GM19438 (cell line): Measurements from ENCODE around the gene CHD3.
"Not testable (repeated sequence)": the region's sequence is repeated elsewhere in the genome, so short reads cannot be mapped to it uniquely, and the experiment has no call there.

Experiments used
- ATAC-seq: cut with Tn5 transposase; IDR thresholded peaks from one replicate; pipeline ENCODE4 v1.9.1; 2021; ENCODE audit warnings: low read depth; ENCODE audit not compliant: unreplicated experiment

The CHD3 gene

GRCh38 chr17:7849751-7850504, 38.7 kb upstream of the CHD3 start:
- no peak for ATAC-seq

- no peak for ATAC-seq
Measured at GRCh38 chr17:7850701-7851437, 37.7 kb upstream of the CHD3 start.

- ATAC-seq, result no peak
Measured at GRCh38 chr17:7851438-7852261, 36.9 kb upstream of the CHD3 start.

- ATAC-seq, result no peak
Measured at GRCh38 chr17:7852262-7852670, 36.3 kb upstream of the CHD3 start.

- ATAC-seq, result no peak
Measured at GRCh38 chr17:7852919-7853690, 35.5 kb upstream of the CHD3 start.

GRCh38 chr17:7853691-7854038, 34.9 kb upstream of the CHD3 start:
- no peak for ATAC-seq

- no peak for ATAC-seq
Measured at GRCh38 chr17:7854078-7854777, 34.4 kb upstream of the CHD3 start.

GRCh38 chr17:7854851-7855659, 33.5 kb upstream of the CHD3 start, which contains the start of gene TMEM88:
Gene TMEM88, plus strand, starts transcription at chr17:7855066. Its CDS starts 9 bp downstream, at chr17:7855075.
- ATAC-seq, result no peak

- no peak for ATAC-seq
Measured at GRCh38 chr17:7855660-7856010, 33.0 kb upstream of the CHD3 start.

- no peak for ATAC-seq
Measured at GRCh38 chr17:7856011-7856810, 32.4 kb upstream of the CHD3 start.

GRCh38 chr17:7856811-7857712, 31.5 kb upstream of the CHD3 start, which contains the start of gene NAA38:
Gene NAA38, minus strand, starts transcription at chr17:7857559. Its CDS starts 96 bp downstream, at chr17:7857463.
- peak; percentile 75 for ATAC-seq

GRCh38 chr17:7857713-7858521, 30.7 kb upstream of the CHD3 start, which contains the start of gene CYB5D1:
Gene CYB5D1, plus strand, starts transcription at chr17:7858003. Its CDS starts 132 bp downstream, at chr17:7858135.
- peak; percentile 31 for ATAC-seq

GRCh38 chr17:7858522-7858810, 30.1 kb upstream of the CHD3 start:
- no peak for ATAC-seq

GRCh38 chr17:7859028-7859427, 29.6 kb upstream of the CHD3 start:
- no peak for ATAC-seq

GRCh38 chr17:7862692-7863437, 25.7 kb upstream of the CHD3 start:
- ATAC-seq, result no peak

GRCh38 chr17:7864384-7864783, 24.2 kb upstream of the CHD3 start:
- not testable (repeated sequence) for ATAC-seq
